HG02840 (cell line): Measurements from ENCODE around the gene CEBPG.
A peak's percentile ranks its signal among the peaks of the same experiment; 100 is the strongest.

ENCODE experiments used
- ATAC-seq: cut with Tn5 transposase; IDR thresholded peaks from one replicate; pipeline ENCODE4 v1.9.1; 2021; ENCODE audit warnings: mild to moderate bottlenecking, moderate library complexity, moderate number of reproducible peaks; ENCODE audit not compliant: unreplicated experiment, low FRiP score

The CEBPG gene

GRCh38 chr19:33373453-33374235 is at the start of gene CEBPG:
CEBPG (plus strand) TSS chr19:33373709; CDS start chr19:33379240, 5,531 bp downstream.
- peak; percentile 88 for ATAC-seq

- ATAC-seq, result no peak
These were observed 48.9 kb upstream of the CEBPG start for GRCh38 chr19:33324628-33325027.

- ATAC-seq, result no peak
These were observed 47.6 kb upstream of the CEBPG start for GRCh38 chr19:33325920-33326319.

GRCh38 chr19:33329060-33329459 is 44.4 kb upstream of the CEBPG start:
- ATAC-seq, result no peak

- ATAC-seq, result no peak
These were observed 43.8 kb upstream of the CEBPG start for GRCh38 chr19:33329736-33330135.

GRCh38 chr19:33332248-33332647 is 41.3 kb upstream of the CEBPG start:
- no peak for ATAC-seq

DNA sequence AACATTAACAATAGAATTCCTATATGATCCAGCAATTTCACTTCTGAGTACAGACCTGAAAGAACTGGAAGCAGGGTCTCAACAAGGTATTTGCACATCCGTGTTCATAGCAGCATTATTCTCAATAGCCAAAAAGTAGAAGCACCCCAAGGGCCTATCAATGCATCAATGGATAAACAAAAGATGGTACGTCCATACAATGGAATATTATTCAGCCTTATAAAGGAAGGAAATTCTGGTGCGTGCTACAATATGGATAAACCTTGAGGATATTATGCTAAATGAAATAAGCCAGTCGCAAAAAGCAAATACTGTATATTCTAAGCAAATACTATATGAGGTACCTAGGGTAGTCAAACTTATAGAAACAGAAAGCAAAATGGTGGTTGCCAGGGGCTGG is 40.4 kb upstream of the CEBPG start:
- no peak for ATAC-seq

DNA sequence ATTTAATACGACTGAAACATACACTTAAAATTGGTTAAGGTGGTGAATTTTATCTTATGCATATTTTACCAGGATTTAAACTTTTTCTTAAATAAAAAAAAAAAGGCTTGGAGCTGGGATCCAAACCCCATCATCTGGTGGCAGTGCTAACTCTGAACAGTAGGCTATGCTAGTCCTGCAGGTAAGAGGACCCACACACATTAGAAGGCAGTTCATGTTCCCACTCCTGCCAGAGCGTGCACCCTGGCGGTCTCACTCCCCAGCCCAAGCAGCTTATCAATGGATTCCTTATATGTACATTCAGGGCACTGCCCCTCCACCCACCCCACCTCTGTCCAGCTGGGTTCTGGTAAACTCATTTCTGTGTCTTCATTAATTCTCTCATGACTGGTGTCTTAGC is 39.9 kb upstream of the CEBPG start:
- no peak for ATAC-seq

DNA sequence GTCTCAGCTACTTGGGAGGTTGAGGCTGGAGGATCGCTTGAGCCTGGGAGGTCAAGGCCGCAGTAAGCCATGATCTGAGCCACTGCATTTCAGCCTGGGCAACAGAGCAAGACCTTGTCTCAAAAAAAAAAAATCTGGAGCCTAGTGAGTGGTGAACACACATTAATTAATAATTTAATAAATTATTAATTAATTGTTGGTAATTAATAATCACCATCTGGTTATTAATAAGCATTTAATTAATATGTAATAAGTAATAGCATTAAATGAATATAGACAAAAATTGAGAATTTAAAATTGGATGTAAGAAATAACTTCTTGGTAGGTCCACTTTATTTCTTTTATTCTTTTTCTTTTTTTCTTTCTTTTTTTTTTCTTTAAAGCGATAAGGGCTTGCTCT is 39.2 kb upstream of the CEBPG start:
- no peak for ATAC-seq

DNA sequence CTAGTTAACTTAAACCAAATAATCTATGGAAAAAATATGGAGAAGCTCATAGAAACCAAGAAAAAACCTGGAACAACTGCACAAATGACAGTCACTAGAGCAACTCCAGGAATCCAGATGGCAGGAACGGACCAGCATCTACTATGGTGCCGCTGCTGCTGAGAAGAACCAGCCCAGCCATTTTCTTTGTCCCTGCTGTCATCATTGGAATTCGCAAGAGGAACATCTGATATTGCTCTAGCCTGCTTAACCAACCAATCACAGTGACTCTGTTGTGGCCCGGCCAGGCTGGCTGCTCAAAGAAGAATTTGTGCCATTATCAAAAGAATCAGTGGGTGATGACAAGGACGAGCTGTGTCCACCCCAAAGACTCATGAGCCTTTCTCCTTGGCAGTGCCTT is 38.1 kb upstream of the CEBPG start:
- ATAC-seq, result no peak

GRCh38 chr19:33339016-33339984 is 34.2 kb upstream of the CEBPG start:
- no peak for ATAC-seq

DNA sequence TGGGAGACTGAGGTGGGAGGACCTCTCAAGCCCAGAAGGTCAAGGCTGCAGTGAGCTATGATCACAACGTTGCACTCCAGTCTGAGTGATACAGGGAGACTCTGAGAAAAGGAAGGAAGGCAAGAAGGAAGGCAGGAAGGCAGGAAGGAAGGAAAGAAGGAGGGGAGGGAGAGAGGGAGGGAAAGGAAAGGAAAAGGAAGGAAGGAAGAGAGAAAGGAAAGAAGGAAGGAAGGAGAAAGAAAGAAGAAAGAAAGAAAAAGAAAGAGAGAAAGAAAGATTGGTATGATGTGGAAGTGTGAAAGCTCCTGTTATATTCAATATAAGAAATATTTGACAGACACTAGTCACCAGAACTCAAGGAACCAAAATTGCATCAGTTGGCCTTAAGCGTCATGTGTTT is 32.5 kb upstream of the CEBPG start:
- ATAC-seq, result no peak

- no peak for ATAC-seq
These were observed 30.2 kb upstream of the CEBPG start for GRCh38 chr19:33343301-33343700.

- ATAC-seq, result no peak
These were observed 29.5 kb upstream of the CEBPG start for GRCh38 chr19:33343859-33344572.

DNA sequence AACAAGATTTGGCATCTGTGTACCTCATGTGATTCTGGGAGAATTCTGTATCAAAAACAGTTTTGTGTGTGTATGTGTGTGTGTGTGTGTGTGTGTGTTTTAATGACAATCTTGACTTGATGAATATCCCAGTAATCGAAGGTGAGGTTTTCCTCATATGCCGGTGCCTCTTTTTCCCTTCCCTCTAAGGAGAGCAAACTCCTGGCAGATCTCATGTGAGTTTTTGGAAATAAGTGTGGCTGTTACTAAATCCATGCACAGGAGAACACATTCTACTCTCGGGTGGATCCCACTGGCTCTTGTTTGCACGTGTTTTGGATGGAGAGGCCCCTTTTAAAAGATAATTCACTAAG is 29.0 kb upstream of the CEBPG start:
- ATAC-seq, result no peak

DNA sequence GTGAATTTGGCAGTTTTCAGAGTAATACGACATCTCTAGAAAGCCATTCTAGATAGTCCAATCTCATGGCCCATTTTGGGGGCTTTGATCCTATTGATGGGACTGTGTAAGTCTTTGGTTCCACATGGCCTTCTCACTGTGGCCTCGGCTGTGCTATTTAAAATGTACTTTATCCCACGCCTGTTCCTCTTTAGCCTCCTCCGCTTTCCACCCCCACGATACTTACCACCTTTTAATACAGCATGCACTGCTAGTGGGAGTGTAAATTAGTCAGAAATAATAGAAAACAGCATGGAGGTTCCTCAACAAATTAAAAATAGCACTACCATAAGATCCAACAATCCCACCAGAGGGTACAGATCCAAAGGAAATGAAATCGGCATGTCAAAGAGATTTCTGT is 28.3 kb upstream of the CEBPG start:
- no peak for ATAC-seq

GRCh38 chr19:33346665-33347064 is 26.8 kb upstream of the CEBPG start:
- ATAC-seq, result no peak

DNA sequence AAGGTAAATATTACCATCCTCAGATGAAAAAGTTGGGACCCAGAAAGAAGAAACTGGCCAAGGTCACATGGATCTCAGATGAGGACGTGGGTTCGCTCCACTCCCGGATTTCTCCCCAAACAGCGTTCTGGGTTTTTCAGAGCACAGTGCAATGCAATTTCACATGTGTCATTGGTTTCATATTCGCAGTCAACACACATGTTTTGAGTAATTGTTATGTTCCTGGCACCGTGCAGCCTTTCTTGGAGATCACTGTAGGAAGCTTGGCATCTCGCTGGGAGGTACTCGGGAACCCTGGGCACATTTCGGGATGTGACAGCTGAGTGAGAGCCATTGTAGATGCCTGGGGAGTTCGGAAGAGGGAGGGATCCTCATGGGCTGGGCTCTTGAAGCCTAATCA is 26.2 kb upstream of the CEBPG start:
- no peak for ATAC-seq

DNA sequence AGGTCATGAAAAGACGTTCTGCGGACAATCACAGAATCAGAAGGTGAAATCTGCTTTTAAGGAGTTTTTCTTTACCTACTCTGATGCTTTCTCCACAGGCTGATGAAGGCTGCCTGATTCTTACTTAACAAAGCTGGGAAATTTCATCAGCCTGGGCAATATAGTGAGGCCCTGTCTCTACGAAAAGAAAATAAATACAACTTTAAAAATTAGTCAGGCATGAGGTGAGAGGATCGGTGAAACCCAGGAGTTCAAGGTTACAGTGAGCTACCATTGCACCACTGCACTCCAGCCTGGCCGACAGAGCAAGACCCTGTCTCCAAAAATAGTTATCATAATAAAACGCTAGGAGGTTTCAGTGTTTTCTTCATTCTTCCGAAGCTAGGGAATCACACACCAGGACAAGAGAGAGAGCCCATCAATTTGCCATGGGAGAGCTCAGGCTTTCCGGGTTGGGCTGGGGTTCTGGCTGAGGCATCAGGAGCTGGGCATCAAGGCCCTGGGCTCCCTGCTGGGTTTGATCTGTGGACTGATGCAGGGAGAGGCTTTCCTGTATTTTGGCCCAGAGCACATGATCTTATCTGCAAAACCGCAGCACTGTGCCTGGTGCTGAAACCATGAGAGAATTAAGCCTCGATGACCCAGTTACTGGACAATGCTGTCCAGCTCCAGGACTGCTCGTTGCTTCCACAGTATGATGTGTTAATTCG is 25.1 kb upstream of the CEBPG start:
- no peak for ATAC-seq
